Uterus (tissue), 2 donors: Measurements from ENCODE around the gene ZNF610.

ENCODE experiments used
- POLR2A ChIP-seq, 2 donors: fragments of 450-650 bp; IDR thresholded peaks; one replicate each; pipeline ENCODE4 v1.6.1; 2016; ENCODE audit warnings: antibody characterized with exemption in 2 of 2, mild to moderate bottlenecking in 1 of 2, moderate library complexity in 1 of 2
- TF ChIP-seq, protein P1 (sequence below), 4 experiments: fragments of 200-600 bp in 2 of 4; fragments of 450-650 bp in 2 of 4; sonication (generic) in 2 of 4; IDR thresholded peaks; one replicate each; pipeline ENCODE4 v1.5.1; 2016 to 2019; ENCODE audit warnings: antibody characterized with exemption in 4 of 4, mild to moderate bottlenecking in 2 of 4, moderate library complexity in 1 of 4

DNA sequence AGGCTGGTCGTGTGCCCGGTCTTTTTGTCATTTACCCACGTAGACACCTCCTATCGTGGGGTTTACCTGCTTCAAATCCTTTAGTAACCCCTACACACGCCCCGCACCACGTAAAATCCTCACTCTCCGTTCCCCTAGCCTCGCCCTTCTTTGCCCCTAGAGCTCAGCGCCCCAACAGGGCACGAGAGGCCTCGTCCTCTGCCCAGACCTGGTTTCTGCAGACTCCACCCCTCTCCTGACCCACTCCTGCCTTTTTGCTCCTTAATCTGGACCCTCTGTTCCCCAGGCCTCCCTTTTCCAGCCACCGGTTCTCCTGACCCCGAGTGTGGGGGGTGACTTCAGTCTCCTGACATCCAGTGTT lies 62.0 kb downstream of the ZNF610 start:
- TF ChIP-seq POLR2A (IDR thresholded peaks at IDR 0.05), result no peak
- TF ChIP-seq, protein P1, sequence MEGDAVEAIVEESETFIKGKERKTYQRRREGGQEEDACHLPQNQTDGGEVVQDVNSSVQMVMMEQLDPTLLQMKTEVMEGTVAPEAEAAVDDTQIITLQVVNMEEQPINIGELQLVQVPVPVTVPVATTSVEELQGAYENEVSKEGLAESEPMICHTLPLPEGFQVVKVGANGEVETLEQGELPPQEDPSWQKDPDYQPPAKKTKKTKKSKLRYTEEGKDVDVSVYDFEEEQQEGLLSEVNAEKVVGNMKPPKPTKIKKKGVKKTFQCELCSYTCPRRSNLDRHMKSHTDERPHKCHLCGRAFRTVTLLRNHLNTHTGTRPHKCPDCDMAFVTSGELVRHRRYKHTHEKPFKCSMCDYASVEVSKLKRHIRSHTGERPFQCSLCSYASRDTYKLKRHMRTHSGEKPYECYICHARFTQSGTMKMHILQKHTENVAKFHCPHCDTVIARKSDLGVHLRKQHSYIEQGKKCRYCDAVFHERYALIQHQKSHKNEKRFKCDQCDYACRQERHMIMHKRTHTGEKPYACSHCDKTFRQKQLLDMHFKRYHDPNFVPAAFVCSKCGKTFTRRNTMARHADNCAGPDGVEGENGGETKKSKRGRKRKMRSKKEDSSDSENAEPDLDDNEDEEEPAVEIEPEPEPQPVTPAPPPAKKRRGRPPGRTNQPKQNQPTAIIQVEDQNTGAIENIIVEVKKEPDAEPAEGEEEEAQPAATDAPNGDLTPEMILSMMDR (IDR thresholded peaks at IDR 0.05), result no peak
